ENCODE results near the gene DISP3.

DISP3 gene

DNA sequence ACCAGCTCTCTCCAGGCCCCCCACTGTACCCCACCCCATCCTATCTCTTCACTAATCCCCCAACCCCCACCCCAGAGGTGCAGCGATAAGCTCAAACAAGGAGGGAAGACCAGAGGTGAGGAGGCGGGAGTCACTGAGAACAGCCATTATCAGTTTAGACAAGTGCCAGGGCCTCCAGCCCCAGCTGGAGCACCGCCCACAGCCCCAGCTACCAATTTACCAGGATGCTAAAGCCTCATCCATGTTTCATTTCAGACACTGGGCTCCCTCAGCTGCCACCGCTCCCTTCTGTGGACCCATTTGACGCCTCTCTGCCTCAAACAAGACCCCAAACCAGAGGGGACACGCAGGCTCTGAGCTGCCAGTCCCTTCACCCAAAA lies 80.6 kb downstream of the DISP3 start:
- H3K4me2 ChIP-seq (ENCODE audit: low read length): no peak overlapping the region
- H4K20me1 ChIP-seq (ENCODE audit: control insufficient read depth, insufficient read depth, low read depth, low read length): no peaks in the 10 kb centered on the region
- H3K36me3 ChIP-seq (ENCODE audit: control insufficient read depth, low read length): no peaks in the 10 kb centered on the region
- H3K27me3 ChIP-seq (ENCODE audit: control insufficient read depth, low read length): peaks cover 4% of the 10 kb centered on the region
- no peaks in the 10 kb centered on the region for H3K9me2 ChIP-seq (replicated peaks; ENCODE audit: control insufficient read depth, low read length)
- no peak overlapping the region for H3K27ac ChIP-seq (ENCODE audit: low read depth, low read length)
- peaks cover 52% of the 10 kb centered on the region for H3K4me1 ChIP-seq (ENCODE audit: control insufficient read depth, low read length)
- no peaks in the 10 kb centered on the region for H3K79me2 ChIP-seq (ENCODE audit: control insufficient read depth, low read length)
- no peak overlapping the region for H3K4me3 ChIP-seq (ENCODE audit: low read length)
- TF ChIP-seq, protein P1, sequence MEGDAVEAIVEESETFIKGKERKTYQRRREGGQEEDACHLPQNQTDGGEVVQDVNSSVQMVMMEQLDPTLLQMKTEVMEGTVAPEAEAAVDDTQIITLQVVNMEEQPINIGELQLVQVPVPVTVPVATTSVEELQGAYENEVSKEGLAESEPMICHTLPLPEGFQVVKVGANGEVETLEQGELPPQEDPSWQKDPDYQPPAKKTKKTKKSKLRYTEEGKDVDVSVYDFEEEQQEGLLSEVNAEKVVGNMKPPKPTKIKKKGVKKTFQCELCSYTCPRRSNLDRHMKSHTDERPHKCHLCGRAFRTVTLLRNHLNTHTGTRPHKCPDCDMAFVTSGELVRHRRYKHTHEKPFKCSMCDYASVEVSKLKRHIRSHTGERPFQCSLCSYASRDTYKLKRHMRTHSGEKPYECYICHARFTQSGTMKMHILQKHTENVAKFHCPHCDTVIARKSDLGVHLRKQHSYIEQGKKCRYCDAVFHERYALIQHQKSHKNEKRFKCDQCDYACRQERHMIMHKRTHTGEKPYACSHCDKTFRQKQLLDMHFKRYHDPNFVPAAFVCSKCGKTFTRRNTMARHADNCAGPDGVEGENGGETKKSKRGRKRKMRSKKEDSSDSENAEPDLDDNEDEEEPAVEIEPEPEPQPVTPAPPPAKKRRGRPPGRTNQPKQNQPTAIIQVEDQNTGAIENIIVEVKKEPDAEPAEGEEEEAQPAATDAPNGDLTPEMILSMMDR (IDR thresholded peaks at IDR 0.05; ENCODE audit: low read depth, low read length, poor library complexity, severe bottlenecking): no peak
- no peak for TF ChIP-seq EZH2phosphoT487 (IDR thresholded peaks at IDR 0.05; ENCODE audit: borderline replicate concordance, low read length)
- peaks cover 18% of the 10 kb centered on the region for H3F3A ChIP-seq (ENCODE audit: control insufficient read depth, insufficient read depth)
- no peaks in the 10 kb centered on the region for H3K9me3 ChIP-seq (ENCODE audit: control insufficient read depth, insufficient read depth, low read length)

DNA sequence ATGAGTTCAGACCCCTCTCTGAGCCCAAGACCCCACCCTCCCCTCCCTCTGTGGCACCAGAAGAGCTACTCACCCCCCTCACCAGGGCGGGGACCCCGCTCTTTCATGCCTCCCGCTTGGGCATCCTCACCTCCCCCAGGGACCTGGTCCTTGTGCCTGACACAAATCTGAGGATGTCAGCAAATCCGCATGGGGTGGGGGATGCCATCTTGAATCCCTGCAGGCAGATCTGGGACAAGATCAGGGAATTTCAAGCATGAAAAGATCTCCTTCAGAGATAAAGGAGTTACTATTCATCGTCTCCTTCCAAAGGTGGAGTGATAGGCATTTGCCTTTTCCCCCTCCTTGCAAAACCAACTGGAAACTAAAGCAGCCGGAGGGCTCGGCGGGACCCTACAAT lies 81.1 kb downstream of the DISP3 start:
- no peaks in the 10 kb centered on the region for H3K36me3 ChIP-seq (ENCODE audit: control insufficient read depth, low read length)
- H3K4me3 ChIP-seq (ENCODE audit: low read length): no peak overlapping the region
- no peaks in the 10 kb centered on the region for H3K9me3 ChIP-seq (ENCODE audit: control insufficient read depth, insufficient read depth, low read length)
- TF ChIP-seq EZH2phosphoT487 (IDR thresholded peaks at IDR 0.05; ENCODE audit: borderline replicate concordance, low read length): no peak
- TF ChIP-seq, protein P1 (IDR thresholded peaks at IDR 0.05; ENCODE audit: low read depth, low read length, poor library complexity, severe bottlenecking): no peak
- H3K9me2 ChIP-seq (replicated peaks; ENCODE audit: control insufficient read depth, low read length): no peaks in the 10 kb centered on the region
- no peak overlapping the region for H3K4me2 ChIP-seq (ENCODE audit: low read length)
- no peak overlapping the region for H3K27ac ChIP-seq (ENCODE audit: low read depth, low read length)
- no peaks in the 10 kb centered on the region for H4K20me1 ChIP-seq (ENCODE audit: control insufficient read depth, insufficient read depth, low read depth, low read length)
- no peaks in the 10 kb centered on the region for H3K27me3 ChIP-seq (ENCODE audit: control insufficient read depth, low read length)
- no peaks in the 10 kb centered on the region for H3K79me2 ChIP-seq (ENCODE audit: control insufficient read depth, low read length)
- H3K4me1 ChIP-seq (ENCODE audit: control insufficient read depth, low read length): peaks cover 57% of the 10 kb centered on the region
- peaks cover 22% of the 10 kb centered on the region for H3F3A ChIP-seq (ENCODE audit: control insufficient read depth, insufficient read depth)

DNA sequence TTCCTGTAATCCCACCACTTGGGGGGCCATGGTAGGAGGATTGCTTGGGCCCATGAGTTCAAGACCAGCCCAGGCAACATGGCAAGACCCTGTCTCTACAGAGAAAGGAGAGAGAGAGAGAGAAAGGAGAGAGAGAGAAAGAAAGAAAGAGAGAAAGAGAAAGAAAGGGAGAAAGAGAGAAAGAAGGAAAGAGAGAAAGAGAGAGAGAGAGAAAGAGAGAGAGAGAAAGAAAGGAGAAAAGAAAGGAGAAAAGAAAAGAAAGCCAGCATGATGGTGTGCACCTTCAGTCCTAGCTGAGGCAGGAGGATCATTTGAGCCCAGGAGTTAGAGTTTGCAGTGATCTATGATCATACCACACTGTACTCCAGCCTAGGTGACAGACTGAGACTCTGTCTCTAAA lies 82.8 kb downstream of the DISP3 start:
- TF ChIP-seq EZH2phosphoT487 (IDR thresholded peaks at IDR 0.05; ENCODE audit: borderline replicate concordance, low read length): no peak
- TF ChIP-seq, protein P1 (IDR thresholded peaks at IDR 0.05; ENCODE audit: low read depth, low read length, poor library complexity, severe bottlenecking): no peak
- no peaks in the 10 kb centered on the region for H4K20me1 ChIP-seq (ENCODE audit: control insufficient read depth, insufficient read depth, low read depth, low read length)
- no peak overlapping the region for H3K27ac ChIP-seq (ENCODE audit: low read depth, low read length)
- H3K9me2 ChIP-seq (replicated peaks; ENCODE audit: control insufficient read depth, low read length): no peaks in the 10 kb centered on the region
- H3K79me2 ChIP-seq (ENCODE audit: control insufficient read depth, low read length): no peaks in the 10 kb centered on the region
- H3K9me3 ChIP-seq (ENCODE audit: control insufficient read depth, insufficient read depth, low read length): no peaks in the 10 kb centered on the region
- H3K4me2 ChIP-seq (ENCODE audit: low read length): no peak overlapping the region
- peaks cover 74% of the 10 kb centered on the region for H3K4me1 ChIP-seq (ENCODE audit: control insufficient read depth, low read length)
- H3K4me3 ChIP-seq (ENCODE audit: low read length): no peak overlapping the region
- no peaks in the 10 kb centered on the region for H3K36me3 ChIP-seq (ENCODE audit: control insufficient read depth, low read length)
- no peaks in the 10 kb centered on the region for H3K27me3 ChIP-seq (ENCODE audit: control insufficient read depth, low read length)
- H3F3A ChIP-seq (ENCODE audit: control insufficient read depth, insufficient read depth): peaks cover 28% of the 10 kb centered on the region

DNA sequence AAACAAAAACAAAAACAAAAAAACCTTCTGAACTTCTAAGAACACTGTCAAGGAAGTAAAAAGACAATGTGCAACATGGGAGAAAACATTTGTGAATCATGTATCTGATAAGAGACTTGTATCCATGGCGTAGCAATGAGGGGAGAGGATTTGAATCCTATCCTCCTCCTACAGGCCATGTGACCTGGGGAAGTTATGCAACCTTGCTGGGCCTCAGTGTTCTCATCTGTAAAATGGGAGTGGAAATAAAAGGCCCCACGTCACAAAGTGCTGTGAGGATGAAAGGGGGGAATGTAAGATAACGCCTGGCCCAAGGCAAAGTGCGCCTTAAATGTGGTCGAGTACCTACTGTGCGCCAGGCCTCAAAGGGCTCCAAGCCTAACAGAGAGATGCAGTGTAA lies 83.7 kb downstream of the DISP3 start:
- Histone ChIP-seq H3F3A (ENCODE audit: control insufficient read depth, insufficient read depth) (peaks cover 30% of the 10 kb centered on the region), H3K4me3 (ENCODE audit: low read length) (peak overlapping the region; percentile 70), H3K4me1 (ENCODE audit: control insufficient read depth, low read length) (peaks cover 83% of the 10 kb centered on the region), H3K4me2 (ENCODE audit: low read length) (peak overlapping the region; percentile 80), H3K9me3 (ENCODE audit: control insufficient read depth, insufficient read depth, low read length) (no peaks in the 10 kb centered on the region), H3K27me3 (ENCODE audit: control insufficient read depth, low read length) (no peaks in the 10 kb centered on the region), H3K27ac (ENCODE audit: low read depth, low read length) (peak overlapping the region; percentile 97), H4K20me1 (ENCODE audit: control insufficient read depth, insufficient read depth, low read depth, low read length) (no peaks in the 10 kb centered on the region), H3K79me2 (ENCODE audit: control insufficient read depth, low read length) (no peaks in the 10 kb centered on the region), H3K36me3 (ENCODE audit: control insufficient read depth, low read length) (no peaks in the 10 kb centered on the region), H3K9me2 (replicated peaks; ENCODE audit: control insufficient read depth, low read length) (no peaks in the 10 kb centered on the region)
- TF ChIP-seq, protein P1 (IDR thresholded peaks at IDR 0.05; ENCODE audit: low read depth, low read length, poor library complexity, severe bottlenecking): no peak
- no peak for TF ChIP-seq EZH2phosphoT487 (IDR thresholded peaks at IDR 0.05; ENCODE audit: borderline replicate concordance, low read length)

Measured in DOHH2 (cell line).